Lower lobe of right lung (tissue), 2 donors: Measurements from ENCODE around the gene KIRREL3. TPM values are rescaled to one million over a fixed set of nuclear protein-coding genes. Genes with fewer than 3 reads are reported as not detected.

Experiments
- ATAC-seq, 2 donors: fragments of 200-7000 bp; cut with Tn5 transposase; one replicate each; pipeline ENCODE4 v1.9.1; 2020 to 2022; ENCODE audit warnings: mild to moderate bottlenecking in 2 of 2, moderate library complexity in 2 of 2
- DNase-seq: peaks from one replicate; pipeline ENCODE4 v3.0.0-alpha.2; 2020
- H3K27ac ChIP-seq: fragments of 200-600 bp; one replicate; pipeline ENCODE4 v1.8.0; 2022
- H3K27me3 ChIP-seq: fragments of 200-600 bp; one replicate; pipeline ENCODE4 v1.8.0; 2022; ENCODE audit warnings: low read depth
- H3K36me3 ChIP-seq: fragments of 200-600 bp; one replicate; pipeline ENCODE4 v1.8.0; 2022; ENCODE audit warnings: mild to moderate bottlenecking
- H3K4me1 ChIP-seq: fragments of 200-600 bp; one replicate; pipeline ENCODE4 v1.8.0; 2022
- H3K4me3 ChIP-seq: fragments of 200-600 bp; one replicate; pipeline ENCODE4 v1.8.0; 2022; ENCODE audit warnings: mild to moderate bottlenecking
- H3K9me3 ChIP-seq: fragments of 200-600 bp; one replicate; pipeline ENCODE4 v1.8.0; 2022
- intact Hi-C: fragments of 100-400 bp; cut with DNase I; formaldehyde crosslinking; loops from one replicate; pipeline ENCODE4 v1.11.0; 2022
- total RNA-seq: library from RNA; stranded (reverse); fragmentation: NEBNext Ultra II Directional; extraction: Animal tissue kit (Norgen Biotek cat#: 25700); gene quantifications from one replicate; pipeline ENCODE4 v1.2.1, GENCODE V29; 2021
- TF ChIP-seq, protein P1 (sequence below): fragments of 200-600 bp; IDR thresholded peaks from one replicate; pipeline ENCODE4 v1.8.0; 2022; ENCODE audit warnings: antibody characterized with exemption, mild to moderate bottlenecking
- donor health status: DM: no; HTN: yes; CAD: no; lungs with severe emphysema.

Gene KIRREL3
- total RNA-seq, 1 donor from 2014 or later: 0.15 TPM

DNA sequence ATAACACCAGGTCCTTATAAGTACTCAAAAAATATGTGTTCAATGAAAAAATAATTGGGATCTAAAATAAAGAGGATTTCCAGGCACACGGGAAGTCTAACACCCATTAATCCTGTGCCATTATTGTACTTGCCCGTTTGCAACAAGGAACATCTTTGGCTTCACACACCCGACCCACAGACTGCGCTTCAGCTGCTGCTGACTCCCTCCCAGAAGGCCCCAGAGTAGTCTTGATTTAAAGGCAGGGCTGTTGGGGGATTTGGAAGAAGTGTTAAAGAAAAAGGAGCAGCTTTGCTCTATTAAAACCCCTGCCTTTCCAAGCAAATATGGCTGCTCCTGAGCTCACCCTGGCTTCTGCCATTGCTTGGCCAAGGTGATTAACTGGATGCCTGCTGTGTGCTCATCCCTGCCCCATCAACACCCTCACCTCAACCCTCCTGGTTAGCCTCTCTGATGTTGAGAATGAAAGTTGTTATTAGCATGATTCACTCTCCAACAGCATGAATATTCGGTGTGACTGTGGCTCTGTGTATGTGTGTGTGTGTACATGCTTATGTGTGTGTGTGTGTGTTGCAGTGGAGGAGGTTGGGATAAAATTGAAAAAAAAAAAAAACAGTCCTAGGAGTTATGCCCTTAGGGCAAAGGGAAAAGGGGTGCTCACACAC lies 76.1 kb downstream of the KIRREL3 start:
- intact Hi-C loops: no loop called here
- no peaks in the 10 kb centered on the region for H3K36me3 ChIP-seq
- H3K4me3 ChIP-seq: no peak overlapping the region
- H3K9me3 ChIP-seq: no peaks in the 10 kb centered on the region
- DNase-seq (no peak), ATAC-seq (no peak)
- TF ChIP-seq, protein P1, sequence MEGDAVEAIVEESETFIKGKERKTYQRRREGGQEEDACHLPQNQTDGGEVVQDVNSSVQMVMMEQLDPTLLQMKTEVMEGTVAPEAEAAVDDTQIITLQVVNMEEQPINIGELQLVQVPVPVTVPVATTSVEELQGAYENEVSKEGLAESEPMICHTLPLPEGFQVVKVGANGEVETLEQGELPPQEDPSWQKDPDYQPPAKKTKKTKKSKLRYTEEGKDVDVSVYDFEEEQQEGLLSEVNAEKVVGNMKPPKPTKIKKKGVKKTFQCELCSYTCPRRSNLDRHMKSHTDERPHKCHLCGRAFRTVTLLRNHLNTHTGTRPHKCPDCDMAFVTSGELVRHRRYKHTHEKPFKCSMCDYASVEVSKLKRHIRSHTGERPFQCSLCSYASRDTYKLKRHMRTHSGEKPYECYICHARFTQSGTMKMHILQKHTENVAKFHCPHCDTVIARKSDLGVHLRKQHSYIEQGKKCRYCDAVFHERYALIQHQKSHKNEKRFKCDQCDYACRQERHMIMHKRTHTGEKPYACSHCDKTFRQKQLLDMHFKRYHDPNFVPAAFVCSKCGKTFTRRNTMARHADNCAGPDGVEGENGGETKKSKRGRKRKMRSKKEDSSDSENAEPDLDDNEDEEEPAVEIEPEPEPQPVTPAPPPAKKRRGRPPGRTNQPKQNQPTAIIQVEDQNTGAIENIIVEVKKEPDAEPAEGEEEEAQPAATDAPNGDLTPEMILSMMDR: no peak
- no peaks in the 10 kb centered on the region for H3K27me3 ChIP-seq
- H3K27ac ChIP-seq: no peak overlapping the region
- peaks cover 7% of the 10 kb centered on the region for H3K4me1 ChIP-seq

DNA sequence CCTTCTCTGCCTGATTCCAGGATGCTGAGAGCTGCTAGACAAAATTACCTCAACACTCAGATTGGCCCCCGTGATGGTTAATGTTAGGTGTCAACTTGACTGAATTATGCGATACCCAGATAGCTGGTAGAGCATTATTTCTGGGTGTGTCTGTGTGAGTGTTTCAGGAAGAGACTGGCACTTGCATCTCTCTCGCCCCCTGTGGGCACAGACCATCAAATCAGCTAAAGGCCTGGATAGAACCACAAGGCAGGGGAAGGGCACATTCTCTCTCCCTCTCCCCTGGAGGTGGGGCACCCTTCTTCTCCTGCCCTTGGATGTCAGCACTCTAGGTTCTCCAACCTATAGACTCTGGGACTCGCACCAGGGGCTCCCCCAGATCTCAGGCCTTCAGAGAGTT lies 79.7 kb downstream of the KIRREL3 start:
- Histone ChIP-seq H3K27ac (no peak overlapping the region), H3K4me3 (no peak overlapping the region), H3K4me1 (no peaks in the 10 kb centered on the region), H3K9me3 (no peaks in the 10 kb centered on the region), H3K36me3 (no peaks in the 10 kb centered on the region), H3K27me3 (no peaks in the 10 kb centered on the region)
- TF ChIP-seq, protein P1: no peak
- DNase-seq: no peak
- no peak for ATAC-seq
- intact Hi-C loops: no loop called here

DNA sequence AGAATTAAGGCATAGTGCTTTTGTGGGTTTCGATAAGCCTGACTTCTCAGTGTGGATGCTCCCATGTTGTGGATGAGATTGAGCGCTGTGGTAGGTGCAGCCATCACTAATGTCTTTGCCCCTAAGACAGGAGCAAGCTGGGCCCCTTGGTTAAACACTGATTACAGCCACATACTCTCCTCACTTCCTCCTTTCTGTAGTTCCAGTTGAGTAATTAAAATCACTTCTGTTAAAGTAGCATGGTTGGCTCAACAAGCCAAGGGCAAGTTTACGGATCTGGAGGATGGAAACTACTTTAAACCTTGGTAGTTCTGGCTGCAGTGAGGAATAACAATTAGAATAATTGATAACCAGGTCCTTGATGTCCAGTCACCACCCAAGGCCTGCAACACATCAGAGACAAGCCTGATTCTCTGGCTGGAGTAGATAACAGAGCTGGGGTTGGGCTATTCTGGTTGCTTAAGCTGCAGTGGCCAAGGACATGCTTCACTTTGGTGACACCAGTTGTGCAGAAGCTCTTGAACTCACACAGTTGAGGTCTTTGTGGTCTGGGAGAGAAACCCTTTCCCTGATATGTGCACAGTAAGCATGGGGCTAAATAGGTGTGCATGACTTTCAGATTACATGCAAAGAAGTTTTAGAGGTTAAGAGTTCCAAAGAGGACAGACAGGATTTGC lies 81.3 kb downstream of the KIRREL3 start:
- Histone ChIP-seq H3K27ac (no peak overlapping the region), H3K9me3 (no peaks in the 10 kb centered on the region), H3K4me1 (no peaks in the 10 kb centered on the region), H3K36me3 (no peaks in the 10 kb centered on the region), H3K27me3 (no peaks in the 10 kb centered on the region), H3K4me3 (no peak overlapping the region)
- intact Hi-C loops: no loop called here
- ATAC-seq (no peak), DNase-seq (no peak)
- TF ChIP-seq, protein P1: no peak

DNA sequence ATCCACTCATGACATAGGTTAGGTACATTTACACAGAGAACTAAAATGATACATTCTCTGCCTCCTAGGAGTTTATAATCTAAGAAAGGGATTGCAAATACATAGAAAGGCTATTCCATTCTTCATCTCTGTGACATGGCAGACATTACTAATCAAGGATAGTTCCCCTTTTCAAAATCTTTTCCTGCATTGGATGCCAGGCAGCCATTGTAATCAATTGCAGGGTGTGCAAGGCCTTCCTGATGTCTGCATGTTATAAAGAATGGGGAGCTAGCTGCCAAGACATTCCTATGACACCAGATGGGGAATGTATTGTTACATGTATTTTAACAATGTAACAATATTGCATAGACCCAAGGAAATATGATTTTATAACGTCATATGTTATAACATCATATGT lies 82.0 kb downstream of the KIRREL3 start:
- Histone ChIP-seq H3K9me3 (no peaks in the 10 kb centered on the region), H3K4me1 (no peaks in the 10 kb centered on the region), H3K27me3 (no peaks in the 10 kb centered on the region), H3K27ac (no peak overlapping the region), H3K36me3 (no peaks in the 10 kb centered on the region), H3K4me3 (no peak overlapping the region)
- ATAC-seq (no peak), DNase-seq (no peak)
- TF ChIP-seq, protein P1: no peak
- intact Hi-C loops: no loop called here

DNA sequence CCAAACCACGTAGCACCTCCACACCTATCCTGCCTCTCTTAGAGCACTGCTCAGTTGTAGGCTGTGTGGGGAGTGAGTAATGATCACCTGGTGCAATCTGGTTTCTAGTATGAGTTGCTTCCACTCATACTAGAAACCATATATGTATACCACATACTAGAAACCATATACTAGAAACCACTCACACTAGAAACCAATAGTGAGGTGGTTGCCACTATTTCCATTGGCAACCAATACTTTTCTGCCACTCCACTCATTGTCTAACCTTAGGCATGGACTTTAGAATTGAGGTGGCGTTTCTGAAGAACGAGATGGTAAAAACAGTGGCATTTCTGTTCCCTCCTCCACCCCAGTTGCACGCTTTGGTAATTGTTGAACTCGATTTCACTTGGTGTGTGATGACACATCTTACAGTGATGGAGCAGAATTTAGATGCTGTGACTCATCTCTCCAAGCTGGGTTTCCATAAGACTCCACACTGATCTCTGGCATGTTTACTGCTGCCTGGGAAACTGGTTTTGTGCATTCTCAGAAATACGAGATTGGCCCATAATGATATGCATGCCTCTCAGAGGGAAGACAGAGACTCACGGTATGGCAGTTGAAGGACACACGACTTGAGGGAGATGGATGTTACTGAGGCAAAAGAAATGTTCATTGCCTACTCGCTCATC lies 82.9 kb downstream of the KIRREL3 start:
- no peak overlapping the region for H3K27ac ChIP-seq
- H3K9me3 ChIP-seq: no peaks in the 10 kb centered on the region
- H3K4me1 ChIP-seq: no peaks in the 10 kb centered on the region
- ATAC-seq: no peak
- intact Hi-C loops: no loop called here
- H3K36me3 ChIP-seq: no peaks in the 10 kb centered on the region
- H3K4me3 ChIP-seq: no peak overlapping the region
- no peaks in the 10 kb centered on the region for H3K27me3 ChIP-seq
- TF ChIP-seq, protein P1: no peak
- no peak for DNase-seq
